ENCODE results near the gene EFTUD2. TPM values are rescaled to one million over a fixed set of nuclear protein-coding genes. Genes with fewer than 3 reads are reported as not detected.

The EFTUD2 gene
- total RNA-seq, 1 donor from 2014 or later: 102 TPM

DNA sequence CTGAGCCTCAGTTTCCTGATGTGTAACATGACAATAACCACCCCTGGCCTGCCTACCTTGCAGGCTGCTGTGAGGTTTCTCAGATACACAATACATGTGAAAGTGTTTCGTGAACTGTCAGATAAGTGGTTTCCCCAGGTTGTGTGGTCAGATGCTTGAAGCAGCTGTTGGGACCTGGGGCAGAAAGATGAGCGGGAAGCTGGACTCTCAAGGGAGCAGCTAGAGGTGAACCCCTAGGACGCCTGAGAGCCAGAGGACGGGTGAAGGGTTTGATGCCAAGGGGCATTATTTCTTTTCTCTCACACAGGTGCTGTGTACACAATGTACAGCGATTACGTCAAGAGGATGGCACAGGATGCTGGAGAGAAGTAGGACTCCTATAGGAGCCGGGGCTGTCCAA lies 49.2 kb downstream of the EFTUD2 start:
- peak overlapping the region; percentile 38 for H3K27ac Mint-ChIP-seq (ENCODE audit: unreplicated experiment)
- H3K27me3 Mint-ChIP-seq (ENCODE audit: unreplicated experiment): peaks cover 10% of the 10 kb centered on the region
- peaks cover 4% of the 10 kb centered on the region for H3K9me3 Mint-ChIP-seq (ENCODE audit: unreplicated experiment)
- H3K4me3 Mint-ChIP-seq (ENCODE audit: unreplicated experiment): no peak overlapping the region
- H3K36me3 Mint-ChIP-seq (ENCODE audit: unreplicated experiment): peaks cover 10% of the 10 kb centered on the region
- no peak for TF ChIP-seq CTCF (IDR thresholded peaks at IDR 0.05; ENCODE audit: partially characterized antibody, unreplicated experiment)
- H3K4me1 Mint-ChIP-seq (ENCODE audit: low read depth, unreplicated experiment): peaks cover 28% of the 10 kb centered on the region
- DNase-seq: no peak

GRCh38 chr17:44848961-44849489 lies 50.2 kb downstream of the EFTUD2 start:
- peaks cover 5% of the 10 kb centered on the region for H3K36me3 Mint-ChIP-seq (ENCODE audit: unreplicated experiment)
- no peak for TF ChIP-seq CTCF (IDR thresholded peaks at IDR 0.05; ENCODE audit: partially characterized antibody, unreplicated experiment)
- no peak overlapping the region for H3K4me3 Mint-ChIP-seq (ENCODE audit: unreplicated experiment)
- peaks cover 29% of the 10 kb centered on the region for H3K4me1 Mint-ChIP-seq (ENCODE audit: low read depth, unreplicated experiment)
- peaks cover 10% of the 10 kb centered on the region for H3K27me3 Mint-ChIP-seq (ENCODE audit: unreplicated experiment)
- no peak for DNase-seq
- no peak overlapping the region for H3K27ac Mint-ChIP-seq (ENCODE audit: unreplicated experiment)
- H3K9me3 Mint-ChIP-seq (ENCODE audit: unreplicated experiment): peaks cover 4% of the 10 kb centered on the region

DNA sequence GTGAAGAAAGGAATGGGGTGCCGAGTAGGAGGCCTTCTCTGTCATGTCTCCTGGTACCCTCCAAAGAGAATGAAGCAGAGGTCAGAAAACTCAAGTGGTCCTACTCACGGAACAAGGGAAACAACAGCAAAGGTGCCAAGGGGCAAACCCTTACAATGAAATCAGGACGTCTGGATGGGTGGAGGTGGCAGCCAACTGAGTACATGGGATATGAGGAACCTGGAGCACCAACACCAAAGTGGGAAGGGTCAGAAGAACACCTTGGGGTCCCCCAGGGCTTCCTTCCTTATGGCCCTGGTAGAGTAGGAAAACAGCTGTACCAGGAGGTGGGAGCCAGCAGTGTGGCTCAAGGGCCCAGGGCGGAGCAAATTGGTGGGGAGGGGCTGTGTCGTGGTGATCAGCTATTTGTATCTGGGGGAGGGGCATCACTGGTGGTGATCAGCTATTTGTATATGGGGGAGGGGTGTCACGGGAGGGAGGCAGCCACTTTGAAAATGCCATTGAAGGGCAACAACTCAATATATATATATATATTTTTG lies 50.9 kb downstream of the EFTUD2 start:
- DNase-seq: no peak
- peaks cover 4% of the 10 kb centered on the region for H3K9me3 Mint-ChIP-seq (ENCODE audit: unreplicated experiment)
- no peak for TF ChIP-seq CTCF (IDR thresholded peaks at IDR 0.05; ENCODE audit: partially characterized antibody, unreplicated experiment)
- H3K27me3 Mint-ChIP-seq (ENCODE audit: unreplicated experiment): peaks cover 10% of the 10 kb centered on the region
- no peak overlapping the region for H3K27ac Mint-ChIP-seq (ENCODE audit: unreplicated experiment)
- H3K36me3 Mint-ChIP-seq (ENCODE audit: unreplicated experiment): no peaks in the 10 kb centered on the region
- peak overlapping the region; percentile 16 for H3K4me3 Mint-ChIP-seq (ENCODE audit: unreplicated experiment)
- H3K4me1 Mint-ChIP-seq (ENCODE audit: low read depth, unreplicated experiment): peaks cover 32% of the 10 kb centered on the region

DNA sequence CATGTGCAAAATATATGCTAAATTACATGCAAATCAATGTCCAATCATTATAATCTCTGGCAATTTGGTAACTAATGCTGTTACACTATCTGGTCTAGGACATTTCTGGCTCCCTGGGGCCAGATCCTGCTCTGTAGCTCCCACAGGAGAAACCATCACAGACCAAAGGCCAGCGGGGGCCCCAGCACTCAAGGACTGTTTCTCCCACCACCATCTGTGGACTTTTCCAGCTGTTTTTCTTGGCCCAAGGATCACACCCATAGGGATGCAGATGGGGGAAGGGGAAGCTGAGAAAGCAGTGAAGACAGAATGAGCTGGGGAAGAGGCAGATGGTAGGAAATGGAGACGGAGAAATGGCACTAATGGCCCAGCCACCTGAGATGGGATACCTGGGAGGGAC lies 51.7 kb downstream of the EFTUD2 start, which contains the start of gene HIGD1B:
HIGD1B (plus strand) TSS at position 298 of the 400 bp plus-strand sequence. CDS start 270 bp downstream, outside the sequence.
- Mint-ChIP-seq H3K27ac (ENCODE audit: unreplicated experiment) (peak within 1 kb of the TSS; percentile 86), H3K4me3 (ENCODE audit: unreplicated experiment) (peak within 1 kb of the TSS; percentile 67), H3K9me3 (ENCODE audit: unreplicated experiment) (peaks cover 4% of the 10 kb centered on the region), H3K27me3 (ENCODE audit: unreplicated experiment) (peaks cover 10% of the 10 kb centered on the region), H3K36me3 (ENCODE audit: unreplicated experiment) (no peaks in the 10 kb centered on the region), H3K4me1 (ENCODE audit: low read depth, unreplicated experiment) (peaks cover 39% of the 10 kb centered on the region)
- no peak for TF ChIP-seq CTCF (IDR thresholded peaks at IDR 0.05; ENCODE audit: partially characterized antibody, unreplicated experiment)
- peak; percentile 32 for DNase-seq

DNA sequence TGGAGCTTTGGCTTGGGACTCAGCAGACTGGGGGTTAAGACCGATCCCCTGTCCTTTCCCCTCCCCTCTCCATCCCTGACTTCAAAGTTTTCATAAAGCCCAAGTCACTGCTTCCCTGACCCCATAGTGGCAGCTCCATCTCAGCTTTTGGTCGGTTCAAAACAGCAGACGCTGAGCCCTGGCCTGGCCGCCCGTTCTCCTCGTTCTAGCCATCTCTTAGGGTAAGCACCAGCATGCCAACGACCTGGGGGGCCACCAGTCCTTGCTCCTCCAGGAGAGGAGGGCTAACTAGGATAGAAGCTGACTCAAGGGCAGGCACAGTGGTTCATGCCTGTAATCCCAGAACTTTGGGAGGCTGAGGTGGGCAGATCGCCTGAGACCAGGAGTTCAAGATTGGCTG lies 53.0 kb downstream of the EFTUD2 start:
- peaks cover 4% of the 10 kb centered on the region for H3K9me3 Mint-ChIP-seq (ENCODE audit: unreplicated experiment)
- no peak overlapping the region for H3K27ac Mint-ChIP-seq (ENCODE audit: unreplicated experiment)
- peaks cover 41% of the 10 kb centered on the region for H3K4me1 Mint-ChIP-seq (ENCODE audit: low read depth, unreplicated experiment)
- no peak for TF ChIP-seq CTCF (IDR thresholded peaks at IDR 0.05; ENCODE audit: partially characterized antibody, unreplicated experiment)
- H3K4me3 Mint-ChIP-seq (ENCODE audit: unreplicated experiment): no peak overlapping the region
- DNase-seq: no peak
- no peaks in the 10 kb centered on the region for H3K36me3 Mint-ChIP-seq (ENCODE audit: unreplicated experiment)
- H3K27me3 Mint-ChIP-seq (ENCODE audit: unreplicated experiment): peaks cover 6% of the 10 kb centered on the region
